Natural killer cell (primary cell): ENCODE data around the gene VAV3. TPM values are rescaled to one million over a fixed set of nuclear protein-coding genes. Genes with fewer than 3 reads are reported as not detected.

Experiments
- ATAC-seq, 3 donors: fragments of 150-1000 bp in 2 of 3; fragments of 200-7000 bp in 1 of 3; cut with Tn5 transposase; 1 replicate in 1 of 3; 2 replicates in 2 of 3; pipeline ENCODE4 v1.10.0; 2021; ENCODE audit warnings: mild to moderate bottlenecking in 2 of 3, moderate library complexity in 2 of 3
- DNase-seq, 2 donors: peaks; one replicate each; pipeline versions ENCODE4 v3.0.0 to v3.0.0-alpha.2; 2013 to 2021; ENCODE audit warnings: mixed read lengths in 1 of 2
- H3K27ac ChIP-seq: one replicate; pipeline ENCODE4 v1.5.1; 2013; ENCODE audit warnings: mild to moderate bottlenecking, low read length
- H3K27me3 ChIP-seq: one replicate; pipeline ENCODE4 v1.6.1; 2013; ENCODE audit warnings: low read length; ENCODE audit not compliant: control insufficient read depth, insufficient read depth
- H3K36me3 ChIP-seq: one replicate; pipeline ENCODE4 v1.6.1; 2013; ENCODE audit warnings: low read length; ENCODE audit not compliant: control insufficient read depth, insufficient read depth
- H3K4me1 ChIP-seq: one replicate; pipeline ENCODE4 v1.6.1; 2013; ENCODE audit warnings: low read length; ENCODE audit not compliant: control insufficient read depth, insufficient read depth
- H3K4me3 ChIP-seq: one replicate; pipeline ENCODE4 v1.5.1; 2013; ENCODE audit warnings: low read length
- H3K9me3 ChIP-seq: one replicate; pipeline ENCODE4 v1.6.1; 2013; ENCODE audit warnings: low read length; ENCODE audit not compliant: control insufficient read depth, insufficient read depth
- H3K27ac Mint-ChIP-seq, 2 donors: one replicate each; pipeline ENCODE4 v1.8.0; 2022; ENCODE audit warnings: mild to moderate bottlenecking in 2 of 2, mixed read lengths in 2 of 2, moderate library complexity in 1 of 2
- H3K27me3 Mint-ChIP-seq, 2 donors: one replicate each; pipeline ENCODE4 v1.8.0; 2022; ENCODE audit warnings: low read depth in 2 of 2, mixed read lengths in 2 of 2
- H3K36me3 Mint-ChIP-seq: one replicate; pipeline ENCODE4 v1.8.0; 2022; ENCODE audit warnings: mixed read lengths
- H3K4me1 Mint-ChIP-seq, 2 donors: one replicate each; pipeline ENCODE4 v1.8.0; 2022; ENCODE audit warnings: mixed read lengths in 2 of 2
- H3K4me3 Mint-ChIP-seq: one replicate; pipeline ENCODE4 v1.8.0; 2022; ENCODE audit warnings: mild to moderate bottlenecking, moderate library complexity, mixed read lengths
- H3K9me3 Mint-ChIP-seq, 2 donors: one replicate each; pipeline ENCODE4 v1.8.0; 2022; ENCODE audit warnings: mixed read lengths in 2 of 2
- CTCF ChIP-seq: fragments of 200-600 bp; IDR thresholded peaks from one replicate; pipeline ENCODE4 v1.8.0; 2022; ENCODE audit warnings: antibody characterized with exemption
- WGBS: methylation state at CpG from one replicate; pipeline ENCODE4 v1.1.7; 2013; ENCODE audit warnings: missing lambda C conversion rate; ENCODE audit not compliant: insufficient coverage; 5-methylcytosine and 5-hydroxymethylcytosine counted together
- intact Hi-C: fragments of 100-400 bp; cut with micrococcal nuclease; formaldehyde crosslinking; loops from one replicate; pipeline ENCODE4 v1.14.2; 2022
- total RNA-seq, 4 donors: library from RNA; stranded (reverse); fragments of 120-200 nt in 1 of 4; gene quantifications; one replicate each; pipeline versions ENCODE4 v1.2.3 to v1.2.4, GENCODE V29; 2013 to 2022

VAV3 gene
- total RNA-seq, 3 donors from 2014 or later (not counting 1 experiment from before 2014, with no cell fraction given) = 95.8 to 101 (median 96.6) TPM

GRCh38 chr1:107664982-107665925 is 299.7 kb downstream of the VAV3 start:
- no peaks in the 10 kb centered on the region for H3K9me3 Mint-ChIP-seq

GRCh38 chr1:107662971-107663370 is 302.0 kb downstream of the VAV3 start:
- H3K9me3 ChIP-seq = no peaks in the 10 kb centered on the region
- H3K27ac Mint-ChIP-seq = no peak overlapping the region
- H3K27me3 Mint-ChIP-seq = no peaks in the 10 kb centered on the region
- no peaks in the 10 kb centered on the region for H3K9me3 Mint-ChIP-seq
- H3K36me3 ChIP-seq = peaks cover 4% of the 10 kb centered on the region
- no peak overlapping the region for H3K4me3 ChIP-seq
- peaks cover 9 to 22% of the 10 kb centered on the region in 2 donors for H3K4me1 Mint-ChIP-seq
- H3K27ac ChIP-seq = no peak overlapping the region
- no peak overlapping the region for H3K4me3 Mint-ChIP-seq
- ATAC-seq = no peak
- no peak for DNase-seq
- H3K36me3 Mint-ChIP-seq = peaks cover 10% of the 10 kb centered on the region
- no peak for TF ChIP-seq CTCF
- no CpG with 5 or more reads among the region's 2 CpGs for WGBS
- no peaks in the 10 kb centered on the region for H3K4me1 ChIP-seq
- intact Hi-C loops = no loop called here
- H3K27me3 ChIP-seq = no peaks in the 10 kb centered on the region

More at GRCh38 chr1:107664982-107665925, 299.7 kb downstream of the VAV3 start:
- Mint-ChIP-seq H3K4me3 (no peak overlapping the region), H3K27ac (peak overlapping the region in 1 of 2 donors; percentile 40), H3K4me1 (peaks cover 6 to 20% of the 10 kb centered on the region in 2 donors), H3K36me3 (peaks cover 10% of the 10 kb centered on the region), H3K27me3 (no peaks in the 10 kb centered on the region)
- ATAC-seq = no peak
- Histone ChIP-seq H3K9me3 (no peaks in the 10 kb centered on the region), H3K36me3 (peaks cover 10% of the 10 kb centered on the region), H3K27ac (no peak overlapping the region), H3K4me1 (no peaks in the 10 kb centered on the region), H3K27me3 (no peaks in the 10 kb centered on the region), H3K4me3 (no peak overlapping the region)
- intact Hi-C loops = no loop called here
- TF ChIP-seq CTCF = no peak
- 92% methylated on average over 4 of the region's 5 CpGs for WGBS
- no peak for DNase-seq

- peaks cover 15 to 22% of the 10 kb centered on the region in 2 donors for H3K4me1 Mint-ChIP-seq
- 96% methylated on average over 7 of the region's 7 CpGs for WGBS
These were observed 303.8 kb downstream of the VAV3 start for GRCh38 chr1:107661158-107661557.

More at GRCh38 chr1:107661158-107661557, 303.8 kb downstream of the VAV3 start:
- Mint-ChIP-seq H3K27me3 (no peaks in the 10 kb centered on the region), H3K4me3 (no peak overlapping the region), H3K36me3 (peaks cover 10% of the 10 kb centered on the region), H3K9me3 (no peaks in the 10 kb centered on the region), H3K27ac (no peak overlapping the region)
- no peaks in the 10 kb centered on the region for H3K4me1 ChIP-seq
- H3K27ac ChIP-seq = no peak overlapping the region
- no peak overlapping the region for H3K4me3 ChIP-seq
- ATAC-seq = no peak
- intact Hi-C loops = no loop called here
- no peak for DNase-seq
- no peaks in the 10 kb centered on the region for H3K27me3 ChIP-seq
- no peak for TF ChIP-seq CTCF
- H3K36me3 ChIP-seq = peaks cover 5% of the 10 kb centered on the region
- H3K9me3 ChIP-seq = no peaks in the 10 kb centered on the region
